SKM-1 (cell line): ENCODE measurements around the gene YIPF5.

ENCODE experiments used
- DNase-seq: peaks from one replicate; lab custom pipeline; 2025; ENCODE audit not compliant: unreplicated experiment; lab: John Stamatoyannopoulos, UW

YIPF5 gene

GRCh38 chr5:144179226-144179625 is 8.8 kb upstream of the YIPF5 start:
- DNase-seq, result no peak

- no peak for DNase-seq
Measured at GRCh38 chr5:144177548-144177947, 7.1 kb upstream of the YIPF5 start.

GRCh38 chr5:144173766-144174165 is 3.3 kb upstream of the YIPF5 start:
- no peak for DNase-seq

GRCh38 chr5:144169904-144170275 is 569 bp downstream of the YIPF5 start:
- DNase-seq, result no peak

- no peak for DNase-seq
Measured at GRCh38 chr5:144167998-144168397, 2.5 kb downstream of the YIPF5 start.

GRCh38 chr5:144166696-144167095 is 3.8 kb downstream of the YIPF5 start:
- DNase-seq, result no peak

GRCh38 chr5:144162686-144163085 is 7.8 kb downstream of the YIPF5 start:
- DNase-seq, result no peak

GRCh38 chr5:144156767-144157171 is 13.7 kb downstream of the YIPF5 start:
- DNase-seq, result no peak

- no peak for DNase-seq
Measured at GRCh38 chr5:144151026-144151425, 19.4 kb downstream of the YIPF5 start.

GRCh38 chr5:144144956-144145751 is 25.3 kb downstream of the YIPF5 start:
- DNase-seq, result no peak

GRCh38 chr5:144143625-144144024 is 26.8 kb downstream of the YIPF5 start:
- no peak for DNase-seq

- DNase-seq, result peak; percentile 12
Measured at GRCh38 chr5:144142824-144143162, 27.7 kb downstream of the YIPF5 start.

- peak; percentile 22 for DNase-seq
Measured at GRCh38 chr5:144142139-144142823, 28.2 kb downstream of the YIPF5 start.

GRCh38 chr5:144141585-144141984 is 28.9 kb downstream of the YIPF5 start:
- DNase-seq, result no peak

- no peak for DNase-seq
Measured at GRCh38 chr5:144139586-144139985, 30.9 kb downstream of the YIPF5 start.

GRCh38 chr5:144135113-144135762 is 35.2 kb downstream of the YIPF5 start:
- DNase-seq, result no peak

- no peak for DNase-seq
Measured at GRCh38 chr5:144134194-144134826, 36.1 kb downstream of the YIPF5 start.

- no peak for DNase-seq
Measured at GRCh38 chr5:144133050-144133633, 37.3 kb downstream of the YIPF5 start.

GRCh38 chr5:144131261-144131660 is 39.2 kb downstream of the YIPF5 start:
- peak; percentile 81 for DNase-seq

- no peak for DNase-seq
Measured at GRCh38 chr5:144130306-144130705, 40.2 kb downstream of the YIPF5 start.

- DNase-seq, result no peak
Measured at GRCh38 chr5:144128844-144129243, 41.6 kb downstream of the YIPF5 start.
